SK-N-SH (cell line): ENCODE measurements around the gene DNAJA3. TPM values are rescaled to one million over a fixed set of nuclear protein-coding genes. Genes with fewer than 3 reads are reported as not detected.

ENCODE experiments used
- CTCF ChIA-PET: fragments of 300-600, 350-600 bp; formaldehyde crosslinking; extraction: SDS; loops from one replicate; lab custom pipeline; 2021; lab: Yijun Ruan, JAX
- POLR2A ChIA-PET: fragments of 350-600 bp; sonication (Branson Sonifier 250); formaldehyde crosslinking; extraction: SDS; loops from one replicate; lab custom pipeline; 2020; ENCODE audit warnings: antibody characterized with exemption, inconsistent platforms; lab: Yijun Ruan, JAX
- DNase-seq: peaks from one replicate; pipeline ENCODE4 v3.0.0; 2012
- H2AFZ ChIP-seq: fragments of 200-600 bp; sonication (generic); 2 replicates; pipeline ENCODE4 v1.8.1; 2016; ENCODE audit warnings: antibody characterized with exemption, mild to moderate bottlenecking, low read depth
- H3F3A ChIP-seq: fragments of 200-600 bp; sonication (generic); replicated peaks from 2 replicates; pipeline ENCODE3; 2016; ENCODE audit warnings: antibody characterized with exemption, mild to moderate bottlenecking; ENCODE audit not compliant: insufficient read depth
- H3K27ac ChIP-seq, 2 experiments: fragments of 200-500 bp in 1 of 2; fragments of 200-600 bp in 1 of 2; sonication (Bioruptor generic) in 1 of 2; sonication (generic), shearing (Covaris generic) in 1 of 2; 2 replicates each; pipeline versions ENCODE4 v1.5.1 to v1.6.1; 2014 to 2016; ENCODE audit warnings: low read depth in 2 of 2, inconsistent platforms in 1 of 2, low read length in 1 of 2, mild to moderate bottlenecking in 1 of 2, mixed read lengths in 1 of 2
- H3K27me3 ChIP-seq: fragments of 200-600 bp; sonication (generic), shearing (Covaris generic); 2 replicates; pipeline ENCODE4 v1.6.1; 2016; ENCODE audit warnings: mixed run types; ENCODE audit not compliant: insufficient read depth
- H3K36me3 ChIP-seq, 2 experiments: fragments of 200-500 bp in 1 of 2; fragments of 200-600 bp in 1 of 2; sonication (Bioruptor generic) in 1 of 2; sonication (generic) in 1 of 2; replicated peaks in 1 of 2; 2 replicates each; pipeline versions ENCODE3 to v1.5.1; 2014 to 2016; ENCODE audit warnings: low read length in 1 of 2, mild to moderate bottlenecking in 1 of 2; ENCODE audit not compliant: insufficient read depth in 2 of 2, control insufficient read depth in 1 of 2
- H3K4me1 ChIP-seq, 2 experiments: fragments of 200-500 bp in 1 of 2; fragments of 200-600 bp in 1 of 2; sonication (Bioruptor generic) in 1 of 2; sonication (generic), shearing (Covaris generic) in 1 of 2; 2 replicates each; pipeline versions ENCODE4 v1.5.1 to v1.6.1; 2014 to 2016; ENCODE audit warnings: low read depth in 1 of 2, low read length in 1 of 2, mixed run types in 1 of 2; ENCODE audit not compliant: insufficient read depth in 2 of 2, control insufficient read depth in 1 of 2
- H3K4me2 ChIP-seq: fragments of 200-600 bp; sonication (generic), shearing (Covaris generic); 2 replicates; pipeline ENCODE4 v1.6.1; 2017; ENCODE audit warnings: mixed run types
- H3K4me3 ChIP-seq, 2 experiments: fragments of 200-500 bp in 1 of 2; fragments of 200-600 bp in 1 of 2; sonication (Bioruptor generic) in 1 of 2; sonication (generic), shearing (Covaris generic) in 1 of 2; 2 replicates each; pipeline versions ENCODE4 v1.5.1 to v1.8.1; 2014 to 2016; ENCODE audit warnings: low read depth in 2 of 2, inconsistent platforms in 1 of 2, low read length in 1 of 2, mild to moderate bottlenecking in 1 of 2, mixed read lengths in 1 of 2, moderate library complexity in 1 of 2
- H3K79me2 ChIP-seq: fragments of 200-600 bp; sonication (generic); 2 replicates; pipeline ENCODE4 v1.8.1; 2017; ENCODE audit warnings: mild to moderate bottlenecking; ENCODE audit not compliant: insufficient read depth
- H3K9ac ChIP-seq: fragments of 200-600 bp; sonication (generic); 2 replicates; pipeline ENCODE4 v1.6.1; 2017; ENCODE audit warnings: mixed run types
- H3K9me2 ChIP-seq: fragments of 200-600 bp; sonication (generic); 2 replicates; pipeline ENCODE4 v1.6.1; 2017; ENCODE audit warnings: mixed run types
- H3K9me3 ChIP-seq: fragments of 200-600 bp; sonication (generic); 2 replicates; pipeline ENCODE4 v1.6.1; 2017; ENCODE audit warnings: mixed run types, mild to moderate bottlenecking, moderate library complexity
- H4K20me1 ChIP-seq: fragments of 200-600 bp; sonication (generic); 2 replicates; pipeline ENCODE4 v1.6.1; 2017; ENCODE audit warnings: mild to moderate bottlenecking, mixed run types; ENCODE audit not compliant: insufficient read depth
- ELF1 ChIP-seq: IDR thresholded peaks from 2 replicates; pipeline ENCODE4 v1.4.0; 2012
- EP300 ChIP-seq, 2 experiments: IDR thresholded peaks; 2 replicates each; pipeline versions ENCODE4 v1.4.0 to v1.6.1; 2012; ENCODE audit warnings: borderline replicate concordance in 1 of 2, low read depth in 1 of 2, low read length in 1 of 2
- FOXM1 ChIP-seq: IDR thresholded peaks from 2 replicates; pipeline ENCODE4 v1.4.0; 2012; ENCODE audit warnings: low read depth, mild to moderate bottlenecking
- GABPA ChIP-seq: IDR thresholded peaks from 2 replicates; pipeline ENCODE4 v1.4.0; 2012; ENCODE audit warnings: low read depth, mild to moderate bottlenecking
- JUND ChIP-seq: IDR thresholded peaks from 2 replicates; pipeline ENCODE4 v1.4.0; 2012
- MAX ChIP-seq: IDR thresholded peaks from 2 replicates; pipeline ENCODE4 v1.4.0; 2012; ENCODE audit warnings: low read depth
- MEF2A ChIP-seq: IDR thresholded peaks from 2 replicates; pipeline ENCODE4 v1.4.0; 2012; ENCODE audit warnings: low read depth, borderline replicate concordance
- NFIC ChIP-seq: IDR thresholded peaks from 2 replicates; pipeline ENCODE4 v1.4.0; 2012; ENCODE audit warnings: borderline replicate concordance
- NRF1 ChIP-seq: IDR thresholded peaks from 2 replicates; pipeline ENCODE4 v1.6.1; 2012; ENCODE audit warnings: low read depth, mild to moderate bottlenecking, low read length
- REST ChIP-seq: IDR thresholded peaks from 2 replicates; pipeline ENCODE4 v1.6.1; 2012; ENCODE audit warnings: mild to moderate bottlenecking, low read depth, low read length, moderate library complexity
- RXRA ChIP-seq: IDR thresholded peaks from 2 replicates; pipeline ENCODE4 v1.4.0; 2012; ENCODE audit warnings: low read depth, mild to moderate bottlenecking, borderline replicate concordance
- SIN3A ChIP-seq: IDR thresholded peaks from 2 replicates; pipeline ENCODE4 v1.6.1; 2012; ENCODE audit warnings: low read depth, mild to moderate bottlenecking, low read length, moderate library complexity, borderline replicate concordance
- TAF1 ChIP-seq: IDR thresholded peaks from 2 replicates; pipeline ENCODE4 v1.6.1; 2012; ENCODE audit warnings: low read depth, mild to moderate bottlenecking, low read length, moderate library complexity, borderline replicate concordance
- TCF12 ChIP-seq: IDR thresholded peaks from 2 replicates; pipeline ENCODE4 v1.4.0; 2012
- TEAD4 ChIP-seq: IDR thresholded peaks from 2 replicates; pipeline ENCODE4 v1.4.0; 2012; ENCODE audit warnings: mild to moderate bottlenecking, borderline replicate concordance; ENCODE audit not compliant: insufficient read depth
- YY1 ChIP-seq: IDR thresholded peaks from 2 replicates; pipeline ENCODE4 v1.4.0; 2012; ENCODE audit warnings: low read depth, mild to moderate bottlenecking
- ZBTB33 ChIP-seq: IDR thresholded peaks from 2 replicates; pipeline ENCODE4 v1.4.0; 2012; ENCODE audit warnings: low read depth, borderline replicate concordance
- WGBS: methylation state at CpG from one replicate; pipeline ENCODE4 v1.1.6; 2017; ENCODE audit warnings: low lambda C conversion rate; 5-methylcytosine and 5-hydroxymethylcytosine counted together
- polyA plus RNA-seq, 3 experiments: library from polyadenylated mRNA; depleted of rRNA; stranded (reverse); fragments of >200 nt; gene quantifications; 2 replicates each; pipeline ENCODE4 v1.2.3, GENCODE V29; 2012
- TF ChIP-seq, protein P1 (sequence below): fragments of 150-350 bp; IDR thresholded peaks from 2 replicates; pipeline ENCODE4 v1.6.1; 2016; ENCODE audit warnings: mild to moderate bottlenecking, low read depth, low read length

The DNAJA3 gene
- polyA plus RNA-seq, 1 of the 3 experiments (the other 2 are of a cell fraction), result 52.6 TPM

DNA sequence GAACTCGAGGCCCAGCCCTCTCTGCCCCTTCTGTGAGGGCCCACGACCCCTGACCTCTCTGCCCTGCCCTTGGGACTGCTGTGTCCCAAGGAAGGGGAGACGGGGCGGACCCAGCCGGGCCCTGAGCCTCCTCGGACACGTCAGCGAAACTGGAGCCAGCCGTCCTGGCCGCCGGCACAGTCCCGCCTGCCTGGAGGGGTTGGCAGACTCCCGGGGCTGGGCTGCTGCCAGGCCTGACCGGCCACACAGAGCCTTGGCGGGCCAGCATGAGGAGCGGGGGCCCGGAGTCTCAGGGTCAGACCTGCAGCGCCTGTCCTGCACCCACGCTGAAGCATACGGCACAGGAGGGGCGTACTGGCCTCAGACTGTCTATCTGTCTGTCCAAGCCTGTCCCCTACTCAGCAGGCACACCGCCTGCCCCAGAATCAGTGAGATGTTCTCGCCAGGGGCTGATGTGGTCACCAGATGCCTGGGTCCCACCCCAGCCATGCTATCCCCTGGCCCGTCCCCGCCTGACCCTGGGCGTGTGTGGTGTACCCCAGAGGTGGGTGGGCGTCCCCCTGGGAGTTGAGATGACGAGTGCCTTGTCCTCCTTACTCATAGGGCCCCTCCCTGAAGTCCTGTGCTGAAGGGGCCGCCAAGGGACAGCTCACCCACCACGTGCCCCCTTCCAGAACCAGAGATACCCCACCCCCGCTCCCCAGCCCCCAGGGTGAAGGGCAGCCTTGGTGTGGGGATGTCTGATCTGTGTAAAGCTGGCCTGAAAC lies 49.4 kb upstream of the DNAJA3 start:
- no peak overlapping the region for H3K4me3 ChIP-seq
- H3K27ac ChIP-seq, result peak overlapping the region; percentile 76 to 83
- H3F3A ChIP-seq, result peaks cover 24% of the 10 kb centered on the region
- ChIA-PET CTCF (interaction anchor here (1.4 to 32.1 kb wide), 3 partner anchors 17 to 34 kb away, joined by 3 to 558 read pairs (median 17); no protein-coding TSS in a partner anchor), POLR2A (interaction anchor here (2.1 kb wide), 1 partner anchor 16 kb away, joined by 11 read pairs; no protein-coding TSS in a partner anchor)
- H2AFZ ChIP-seq, result no peak overlapping the region
- peaks cover 68% of the 10 kb centered on the region for H3K79me2 ChIP-seq
- no peak overlapping the region; the same call in 1 of the 2 replicates for H3K9ac ChIP-seq
- peaks cover 57% of the 10 kb centered on the region for H4K20me1 ChIP-seq
- peaks cover 0 to 13% of the 10 kb centered on the region in 2 experiments for H3K36me3 ChIP-seq
- peak; percentile 71 for DNase-seq
- 40% methylated on average over 2 of the region's 31 CpGs for WGBS
- H3K9me2 ChIP-seq, result no peaks in the 10 kb centered on the region
- H3K4me2 ChIP-seq, result peak overlapping the region; percentile 91; the same call in 1 of the 2 replicates
- H3K9me3 ChIP-seq, result no peaks in the 10 kb centered on the region
- peaks cover 34 to 71% of the 10 kb centered on the region in 2 experiments for H3K4me1 ChIP-seq
- TF ChIP-seq REST, result 0 out of 2 replicates have a peak, but pooled peaks have one; percentile 7
- no peak for TF ChIP-seq YY1
- TF ChIP-seq TEAD4, result no peak
- TF ChIP-seq SIN3A, result peak; percentile 48; the same call in 1 of the 2 replicates
- peak; percentile 57 for TF ChIP-seq MAX
- peak; percentile 39; the same call in 1 of the 2 replicates for TF ChIP-seq TCF12
- TF ChIP-seq NFIC, result peak; percentile 86
- TF ChIP-seq NRF1, result no peak
- TF ChIP-seq ELF1, result no peak
- no peak for TF ChIP-seq GABPA
- peak in 1 of 2 experiments; percentile 33; a peak in 1 of 4 replicates for TF ChIP-seq EP300 (IDR thresholded peaks at IDR 0.05; ENCODE audit: borderline replicate concordance in 1 of 2, low read depth in 1 of 2, low read length in 1 of 2)
- TF ChIP-seq FOXM1, result no peak
- TF ChIP-seq, protein P1, sequence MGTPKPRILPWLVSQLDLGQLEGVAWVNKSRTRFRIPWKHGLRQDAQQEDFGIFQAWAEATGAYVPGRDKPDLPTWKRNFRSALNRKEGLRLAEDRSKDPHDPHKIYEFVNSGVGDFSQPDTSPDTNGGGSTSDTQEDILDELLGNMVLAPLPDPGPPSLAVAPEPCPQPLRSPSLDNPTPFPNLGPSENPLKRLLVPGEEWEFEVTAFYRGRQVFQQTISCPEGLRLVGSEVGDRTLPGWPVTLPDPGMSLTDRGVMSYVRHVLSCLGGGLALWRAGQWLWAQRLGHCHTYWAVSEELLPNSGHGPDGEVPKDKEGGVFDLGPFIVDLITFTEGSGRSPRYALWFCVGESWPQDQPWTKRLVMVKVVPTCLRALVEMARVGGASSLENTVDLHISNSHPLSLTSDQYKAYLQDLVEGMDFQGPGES, result no peak
- TF ChIP-seq MEF2A, result no peak
- no peak for TF ChIP-seq TAF1
- TF ChIP-seq RXRA, result no peak
- TF ChIP-seq JUND, result no peak
- no peak for TF ChIP-seq ZBTB33
- no peaks in the 10 kb centered on the region for H3K27me3 ChIP-seq
